HEK293 (cell line): ENCODE results near the gene MMAB.

ENCODE experiments used
- CTCF ChIA-PET: fragments of 350-600 bp; formaldehyde crosslinking; extraction: SDS; loops from one replicate; lab custom pipeline; 2021; ENCODE audit warnings: antibody characterized with exemption; lab: Yijun Ruan, JAX
- POLR2A ChIA-PET: fragments of 300-600 bp; formaldehyde crosslinking; extraction: SDS; loops from one replicate; lab custom pipeline; 2020; ENCODE audit warnings: antibody characterized with exemption, inconsistent platforms; lab: Yijun Ruan, JAX
- H3K27ac ChIP-seq: fragments of 200-500 bp; sonication (Bioruptor generic); 2 replicates; pipeline ENCODE4 v1.5.1; 2014; ENCODE audit warnings: low read depth, low read length, control low read depth, inconsistent platforms; ENCODE audit errors: extremely low read depth
- H3K36me3 ChIP-seq, 2 experiments: fragments of 200-500 bp in 1 of 2; sonication (Bioruptor generic) in 1 of 2; 1 replicate in 1 of 2; 2 replicates in 1 of 2; pipeline ENCODE4 v1.5.1; 2014 to 2017; ENCODE audit warnings: inconsistent platforms in 2 of 2, low read length in 2 of 2; ENCODE audit not compliant: control insufficient read depth in 2 of 2, insufficient read depth in 1 of 2
- H3K4me1 ChIP-seq: fragments of 200-500 bp; sonication (Bioruptor generic); 2 replicates; pipeline ENCODE4 v1.5.1; 2014; ENCODE audit warnings: mild to moderate bottlenecking, low read length, inconsistent platforms; ENCODE audit not compliant: control insufficient read depth, insufficient read depth
- H3K4me3 ChIP-seq: 2 replicates; pipeline ENCODE4 v1.5.1; 2011; ENCODE audit warnings: low read depth, mild to moderate bottlenecking, control low read depth, low read length, moderate library complexity
- H3K9me3 ChIP-seq: fragments of 200-500 bp; sonication (Bioruptor generic); 2 replicates; pipeline ENCODE4 v1.5.1; 2014; ENCODE audit warnings: low read depth, low read length, inconsistent platforms; ENCODE audit not compliant: control insufficient read depth, insufficient read depth
- KLF1 ChIP-seq: fragments of 450-650 bp; formaldehyde crosslinking; IDR thresholded peaks from 2 replicates; pipeline ENCODE4 v1.5.1; 2016; ENCODE audit warnings: missing biosample characterization, missing genetic modification characterization
- PRDM1 ChIP-seq: fragments of 450-650 bp; formaldehyde crosslinking; IDR thresholded peaks from 2 replicates; pipeline ENCODE4; 2016; ENCODE audit warnings: missing biosample characterization, missing genetic modification characterization
- SP7 ChIP-seq: fragments of 450-650 bp; formaldehyde crosslinking; IDR thresholded peaks from 2 replicates; pipeline ENCODE4 v1.5.1; 2016; ENCODE audit warnings: missing biosample characterization, missing genetic modification characterization
- YY1 ChIP-seq: fragments of 450-650 bp; formaldehyde crosslinking; IDR thresholded peaks from 2 replicates; pipeline ENCODE4 v1.5.1; 2018; ENCODE audit warnings: missing biosample characterization, missing genetic modification characterization
- ZBTB17 ChIP-seq: fragments of 450-650 bp; formaldehyde crosslinking; IDR thresholded peaks from 2 replicates; pipeline ENCODE4 v1.5.1; 2016; ENCODE audit warnings: missing biosample characterization, missing genetic modification characterization
- ZBTB26 ChIP-seq: fragments of 450-650 bp; formaldehyde crosslinking; optimal IDR thresholded peaks from 2 replicates; pipeline ENCODE3; 2016; ENCODE audit warnings: missing biosample characterization, mild to moderate bottlenecking, missing genetic modification characterization
- ZIC2 ChIP-seq: fragments of 450-650 bp; formaldehyde crosslinking; IDR thresholded peaks from 2 replicates; pipeline ENCODE4 v1.5.1; 2016; ENCODE audit warnings: missing biosample characterization, missing genetic modification characterization
- ZNF138 ChIP-seq: fragments of 450-650 bp; formaldehyde crosslinking; IDR thresholded peaks from 2 replicates; pipeline ENCODE4 v1.5.1; 2016; ENCODE audit warnings: missing biosample characterization, missing genetic modification characterization, borderline replicate concordance
- ZNF146 ChIP-seq: fragments of 450-650 bp; formaldehyde crosslinking; IDR thresholded peaks from 2 replicates; pipeline ENCODE4 v1.5.1; 2016; ENCODE audit warnings: missing biosample characterization, missing genetic modification characterization
- ZNF169 ChIP-seq: fragments of 450-650 bp; formaldehyde crosslinking; IDR thresholded peaks from 2 replicates; pipeline ENCODE4 v1.5.1; 2016; ENCODE audit warnings: missing biosample characterization, missing genetic modification characterization
- ZNF23 ChIP-seq: fragments of 450-650 bp; formaldehyde crosslinking; IDR thresholded peaks from 2 replicates; pipeline ENCODE4 v1.5.1; 2016; ENCODE audit warnings: missing biosample characterization, missing genetic modification characterization, borderline replicate concordance
- ZNF311 ChIP-seq: fragments of 450-650 bp; formaldehyde crosslinking; IDR thresholded peaks from 2 replicates; pipeline ENCODE4 v1.5.1; 2017; ENCODE audit warnings: missing biosample characterization, missing genetic modification characterization, borderline replicate concordance
- ZNF510 ChIP-seq: fragments of 450-650 bp; formaldehyde crosslinking; IDR thresholded peaks from 2 replicates; pipeline ENCODE4 v1.5.1; 2018; ENCODE audit warnings: mild to moderate bottlenecking, missing genetic modification characterization, missing biosample characterization; ENCODE audit not compliant: insufficient replicate concordance
- ZNF518A ChIP-seq: fragments of 450-650 bp; formaldehyde crosslinking; conservative IDR thresholded peaks from 2 replicates; pipeline ENCODE4 v1.5.1; 2016; ENCODE audit warnings: low read depth, missing biosample characterization, missing genetic modification characterization
- ZNF548 ChIP-seq: fragments of 450-650 bp; formaldehyde crosslinking; IDR thresholded peaks from 2 replicates; pipeline ENCODE4 v1.5.1; 2016; ENCODE audit warnings: missing biosample characterization, missing genetic modification characterization
- ZNF621 ChIP-seq: fragments of 450-650 bp; formaldehyde crosslinking; IDR thresholded peaks from 2 replicates; pipeline ENCODE4 v1.5.1; 2017; ENCODE audit warnings: missing biosample characterization, missing genetic modification characterization
- ZNF692 ChIP-seq: fragments of 450-650 bp; formaldehyde crosslinking; IDR thresholded peaks from 2 replicates; pipeline ENCODE4 v1.5.1; 2016; ENCODE audit warnings: missing biosample characterization, missing genetic modification characterization
- ZNF791 ChIP-seq: fragments of 450-650 bp; formaldehyde crosslinking; IDR thresholded peaks from 2 replicates; pipeline ENCODE4 v1.5.1; 2016; ENCODE audit warnings: missing biosample characterization, missing genetic modification characterization

Gene MMAB

GRCh38 chr12:109549613-109550270, 23.6 kb downstream of the MMAB start:
- no peaks in the 10 kb centered on the region for H3K9me3 ChIP-seq
- no peak overlapping the region for H3K27ac ChIP-seq
- H3K36me3 ChIP-seq = no peaks in the 10 kb centered on the region
- POLR2A ChIA-PET = no interaction called here
- TF ChIP-seq ZNF791 (tag by site-specific recombination) (no peak), ZIC2 (tag by site-specific recombination) (0 out of 2 replicates have a peak, but pooled peaks have one; percentile 16), PRDM1 (tag by site-specific recombination) (0 out of 2 replicates have a peak, but pooled peaks have one; percentile 14)
- TF ChIP-seq, all 188 proteins: peak for 2
- Histone ChIP-seq H3K4me1 (no peaks in the 10 kb centered on the region), H3K4me3 (no peak overlapping the region)
- CTCF ChIA-PET = interaction anchor here (0.6 to 0.7 kb wide), 2 partner anchors 10 to 126 kb away, joined by 3 to 4 read pairs; no protein-coding TSS in a partner anchor

- Histone ChIP-seq H3K4me1 (no peaks in the 10 kb centered on the region), H3K27ac (no peak overlapping the region), H3K9me3 (no peaks in the 10 kb centered on the region), H3K4me3 (no peak overlapping the region)
- POLR2A ChIA-PET = no interaction called here
- CTCF ChIA-PET = interaction anchor here (0.9 to 1.3 kb wide), 2 partner anchors 27 to 29 kb away, joined by 3 to 4 read pairs; no protein-coding TSS in a partner anchor
- TF ChIP-seq ZNF518A = no peak
- TF ChIP-seq ZNF23 (tag by site-specific recombination) = peak; percentile 78; the same call in 1 of the 2 replicates
- no peak for TF ChIP-seq ZNF138 (tag by site-specific recombination)
- no peak for TF ChIP-seq ZNF548 (tag by site-specific recombination)
- no peak for TF ChIP-seq ZNF510 (tag by site-specific recombination)
- TF ChIP-seq ZNF169 = no peak
- no peak for TF ChIP-seq ZNF692 (tag by site-specific recombination)
- peak; percentile 75; the same call in 1 of the 2 replicates for TF ChIP-seq ZBTB17 (tag by site-specific recombination)
- no peak for TF ChIP-seq ZBTB26 (tag by site-specific recombination)
- TF ChIP-seq, all 188 proteins: peak for 2
- H3K36me3 ChIP-seq = no peaks in the 10 kb centered on the region
Observed at GRCh38 chr12:109548258-109548657, 25.0 kb downstream of the MMAB start.

GRCh38 chr12:109547286-109547685, 26.0 kb downstream of the MMAB start:
- no peak overlapping the region for H3K27ac ChIP-seq
- ChIA-PET CTCF (interaction anchor here (1.3 kb wide), 1 partner anchor 28 kb away, joined by 3 read pairs; no protein-coding TSS in a partner anchor), POLR2A (interaction anchor here (0.6 kb wide), 1 partner anchor 83 kb away, joined by 3 read pairs; no protein-coding TSS in a partner anchor)
- no peak for TF ChIP-seq SP7 (tag by site-specific recombination)
- no peak for TF ChIP-seq KLF1
- no peak for TF ChIP-seq ZNF311 (tag by site-specific recombination)
- TF ChIP-seq ZNF146 (tag by site-specific recombination) = no peak
- TF ChIP-seq YY1 = no peak
- no peak for TF ChIP-seq ZNF621 (tag by site-specific recombination)
- no peaks in the 10 kb centered on the region for H3K36me3 ChIP-seq
- no peaks in the 10 kb centered on the region for H3K9me3 ChIP-seq
- H3K4me1 ChIP-seq = no peaks in the 10 kb centered on the region
- no peak overlapping the region for H3K4me3 ChIP-seq
